HPDE6-E6E7 (cell line): ENCODE data around the gene ASAP2.

Experiments
- DNase-seq: peaks from one replicate; pipeline ENCODE4 v3.0.0; 2011; ENCODE audit warnings: missing footprints; ENCODE audit errors: extremely low spot score

ASAP2 gene

GRCh38 chr2:9275399-9275798 lies 68.8 kb downstream of the ASAP2 start:
- DNase-seq: no peak

GRCh38 chr2:9276074-9276473 lies 69.5 kb downstream of the ASAP2 start:
- DNase-seq: no peak

DNA sequence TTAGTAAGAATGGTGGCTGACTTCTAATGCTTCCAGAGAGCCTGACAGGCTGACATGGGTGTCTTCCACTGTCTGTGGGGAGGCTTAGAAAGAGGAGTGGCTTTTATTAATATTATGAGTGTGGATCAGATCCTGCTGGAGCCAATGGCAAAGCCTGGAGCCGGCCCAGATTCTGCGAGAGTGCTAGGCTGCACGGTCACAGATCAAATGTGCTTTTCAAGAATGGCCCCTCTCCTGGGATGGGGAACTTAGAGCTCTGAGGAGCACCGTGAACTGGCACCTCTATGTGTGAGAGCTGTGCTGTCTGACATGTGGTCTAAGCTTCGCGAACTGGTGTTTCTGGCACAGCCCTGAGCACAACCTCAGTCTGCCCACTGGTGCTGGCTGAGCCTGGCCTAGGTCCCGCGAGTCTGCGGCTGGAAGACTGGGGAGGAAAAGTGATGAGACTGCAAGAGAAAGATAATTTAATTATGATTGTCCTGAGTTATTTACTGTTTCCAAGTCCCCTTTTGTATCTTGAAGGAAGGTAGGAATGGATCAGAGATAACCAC lies 70.4 kb downstream of the ASAP2 start:
- no peak for DNase-seq

DNA sequence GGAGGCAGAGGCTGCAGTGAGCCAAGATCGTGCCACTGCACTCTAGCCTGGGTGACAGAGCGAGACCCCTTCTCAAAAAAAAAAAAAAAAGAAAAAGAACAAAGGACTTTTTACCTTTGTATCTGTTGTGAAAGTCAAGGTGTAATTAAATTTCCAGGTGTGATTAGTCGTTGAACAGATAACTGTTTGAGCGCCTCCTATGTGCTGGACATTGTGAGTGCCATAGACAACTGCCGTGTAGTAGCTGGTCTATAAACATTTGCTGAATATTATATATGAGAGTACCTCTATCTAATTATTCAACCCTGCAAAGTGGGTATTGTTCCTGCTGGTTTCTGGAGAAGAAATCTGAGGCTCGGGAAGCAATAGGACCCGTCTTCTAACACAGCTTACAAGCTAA lies 71.8 kb downstream of the ASAP2 start:
- no peak for DNase-seq

GRCh38 chr2:9279426-9279825 lies 72.8 kb downstream of the ASAP2 start:
- no peak for DNase-seq

- no peak for DNase-seq
Observed at GRCh38 chr2:9280224-9280623, 73.6 kb downstream of the ASAP2 start.

DNA sequence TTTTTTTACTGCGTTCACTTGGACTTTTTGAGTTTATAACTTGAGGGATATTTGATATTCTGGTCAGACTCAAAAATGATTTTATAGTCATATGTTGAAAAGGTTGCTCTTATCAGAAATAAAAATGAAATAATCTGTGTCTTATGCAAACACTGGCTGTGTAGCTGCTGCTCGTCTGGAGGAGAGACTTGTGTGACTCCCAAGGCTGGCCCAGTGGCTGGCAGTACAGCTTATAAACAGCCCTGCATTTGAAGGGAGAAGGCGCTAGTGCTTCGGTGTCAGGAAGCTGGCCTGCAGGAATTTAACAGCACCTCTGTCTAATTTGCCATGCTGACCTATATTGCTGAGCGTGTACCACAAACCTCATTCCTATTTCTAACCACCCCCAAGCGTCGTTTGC lies 74.5 kb downstream of the ASAP2 start:
- no peak for DNase-seq

DNA sequence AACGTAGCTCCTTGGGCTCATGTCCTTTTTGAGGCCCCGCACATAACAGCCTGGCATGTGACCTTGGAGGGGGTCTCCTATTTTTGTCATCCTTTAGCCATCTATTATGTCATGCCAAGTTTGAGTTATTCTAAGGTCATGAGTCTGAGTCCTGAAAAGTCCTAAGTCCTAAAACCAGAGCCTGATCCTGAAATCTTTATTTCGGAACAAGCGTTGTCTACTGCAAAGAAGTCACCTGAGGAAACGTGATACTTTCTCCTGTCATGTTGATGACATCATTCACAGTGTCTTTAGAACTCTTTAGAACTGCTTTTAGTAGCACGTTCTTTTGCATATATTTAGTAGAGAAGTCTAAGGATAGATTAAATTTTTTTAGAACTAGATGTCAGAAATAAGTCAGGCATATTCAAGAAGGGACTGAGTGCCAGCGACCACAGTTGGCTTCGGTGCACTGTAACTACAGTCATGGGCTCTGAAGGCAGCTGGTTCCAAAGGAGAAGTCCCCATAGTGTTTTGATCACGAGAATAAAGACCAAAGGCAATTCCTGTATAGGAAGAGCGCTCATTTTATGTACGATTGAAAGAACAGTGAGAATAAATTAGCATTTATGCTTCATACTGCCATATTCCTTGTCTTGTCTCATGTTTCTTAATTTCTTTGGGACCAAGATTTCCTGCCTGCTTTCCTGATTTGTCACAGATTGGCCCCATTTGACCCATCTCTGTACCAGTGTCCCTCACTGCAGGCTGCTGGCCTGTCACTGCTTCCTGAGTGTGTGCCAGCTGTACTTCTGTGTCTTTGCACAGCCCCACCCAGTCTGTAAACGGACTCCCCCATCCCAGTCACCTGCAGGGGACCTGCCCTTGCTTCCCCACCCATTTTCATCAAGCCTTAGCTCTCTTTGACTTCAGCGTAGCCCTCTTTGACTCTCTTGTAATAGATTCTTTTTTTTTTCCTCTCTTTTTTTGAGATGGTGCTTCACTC lies 75.8 kb downstream of the ASAP2 start:
- DNase-seq: no peak

DNA sequence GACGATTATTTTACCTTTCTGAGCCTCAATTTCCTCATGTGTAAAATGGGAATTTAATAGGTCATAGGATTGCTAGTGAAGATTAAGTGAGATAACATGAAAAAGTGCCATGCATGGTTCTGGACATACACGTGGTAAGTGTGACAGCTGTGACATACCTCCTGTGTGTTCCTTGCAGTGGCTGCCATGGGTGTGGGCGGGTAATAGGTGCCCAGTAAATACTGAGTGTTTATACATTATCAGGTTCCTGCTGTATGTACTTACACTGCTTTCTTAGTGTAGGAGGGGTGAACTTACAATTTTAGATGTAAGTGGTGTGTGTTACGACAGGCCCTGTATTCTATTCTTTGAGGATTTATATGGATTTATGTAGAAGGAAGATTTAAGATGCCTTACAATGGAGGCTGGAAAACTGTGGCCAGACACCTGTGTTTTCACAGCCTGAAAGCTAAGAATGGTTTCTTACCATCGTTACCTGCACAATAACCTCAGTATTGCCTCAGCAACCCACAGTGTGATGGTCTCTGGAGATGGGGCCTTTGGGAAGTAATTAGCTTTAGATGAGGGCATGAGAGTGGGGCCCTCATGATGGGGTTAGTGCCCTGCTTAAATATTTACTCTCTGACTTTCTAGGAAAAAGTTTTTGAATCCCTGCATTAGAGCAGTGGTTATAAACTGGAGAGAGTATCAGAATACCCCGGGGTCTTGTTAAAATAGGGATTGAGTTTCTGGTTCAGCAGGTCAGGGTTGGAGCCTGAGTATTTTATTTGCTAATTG lies 78.1 kb downstream of the ASAP2 start:
- no peak for DNase-seq

- DNase-seq: no peak
Observed at GRCh38 chr2:9285385-9285920, 78.8 kb downstream of the ASAP2 start.

- DNase-seq: no peak
Observed at GRCh38 chr2:9285921-9286320, 79.3 kb downstream of the ASAP2 start.

GRCh38 chr2:9286554-9287399 lies 80.2 kb downstream of the ASAP2 start:
- peak; percentile 53 for DNase-seq

DNA sequence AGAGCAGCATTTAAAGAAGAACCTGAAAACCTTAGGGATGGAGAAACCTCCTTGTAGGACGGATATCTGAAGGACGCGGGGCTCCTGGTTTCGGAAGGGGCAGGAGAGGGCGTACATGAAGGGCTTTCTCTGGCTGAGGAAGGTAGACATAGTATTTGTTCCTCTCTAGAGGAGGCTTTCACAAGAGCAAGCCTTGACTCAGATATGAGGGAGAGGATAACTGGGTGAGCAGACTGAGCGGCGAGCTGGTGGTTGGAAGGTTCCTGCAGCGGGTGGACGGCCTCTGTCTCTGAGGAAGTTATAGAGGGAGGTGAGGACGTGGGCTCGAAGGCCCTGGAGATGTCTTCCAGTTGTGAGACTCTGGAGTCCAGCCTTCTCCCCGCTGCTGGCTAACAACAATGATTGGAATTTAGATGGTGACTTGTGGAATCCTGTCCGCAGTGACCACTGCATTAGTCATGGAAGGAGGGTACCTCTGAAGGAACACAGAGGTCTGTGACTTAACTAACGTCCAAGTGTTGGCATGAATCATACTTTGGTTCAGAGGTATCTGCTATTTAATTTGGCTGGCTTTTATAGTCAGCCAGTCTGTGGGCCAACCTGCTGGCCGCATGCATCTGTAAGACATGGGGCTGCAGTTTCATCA lies 80.9 kb downstream of the ASAP2 start:
- peak; percentile 97 for DNase-seq

GRCh38 chr2:9288233-9288632 lies 81.6 kb downstream of the ASAP2 start:
- no peak for DNase-seq

GRCh38 chr2:9288681-9289338 lies 82.2 kb downstream of the ASAP2 start:
- DNase-seq: no peak

GRCh38 chr2:9291331-9291730 lies 84.7 kb downstream of the ASAP2 start:
- DNase-seq: no peak

DNA sequence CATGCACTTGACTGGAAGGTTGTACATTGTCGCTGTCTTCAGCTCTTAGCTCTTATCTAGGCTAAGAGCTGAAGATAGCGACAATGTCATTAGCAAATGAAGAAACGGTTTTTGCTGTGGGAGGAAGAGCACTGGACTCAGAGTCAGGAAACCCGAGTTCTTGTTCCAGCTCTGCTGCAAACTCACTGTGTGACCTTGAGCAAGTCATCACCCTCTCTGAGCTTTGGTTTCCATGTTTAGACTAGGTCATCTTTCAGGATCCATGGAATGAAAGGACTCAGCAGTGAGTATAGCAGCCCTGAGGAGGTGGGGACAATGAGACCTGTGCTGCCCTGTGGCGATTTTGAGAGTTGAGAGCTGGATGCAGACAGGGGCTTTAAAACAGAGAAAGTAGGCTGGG lies 85.3 kb downstream of the ASAP2 start:
- DNase-seq: no peak

- no peak for DNase-seq
Observed at GRCh38 chr2:9292426-9292825, 85.8 kb downstream of the ASAP2 start.

GRCh38 chr2:9294764-9295163 lies 88.2 kb downstream of the ASAP2 start:
- no peak for DNase-seq

GRCh38 chr2:9296559-9296958 lies 89.9 kb downstream of the ASAP2 start:
- no peak for DNase-seq
